T-helper 1 cell (primary cell): ENCODE data around the gene SLMAP.
A peak's percentile ranks its signal among the peaks of the same experiment; 100 is the strongest.

Source experiments
- DNase-seq, 5 donors: peaks; one replicate each; pipeline ENCODE4 v3.0.0-alpha.2; 2012 to 2020
- total RNA-seq, 4 donors: gene quantifications; one replicate each; lab custom pipeline; 2026; lab: John Stamatoyannopoulos, UW

Gene SLMAP
- total RNA-seq, result 86.2 to 113 (median 94.1) reads per million in 4 donors

- DNase-seq, result peak; percentile 89 to 96 (median 94)
Observed at GRCh38 chr3:57755741-57756527, at the start of gene SLMAP. Gene SLMAP (plus strand): TSS chr3:57756309. CDS start chr3:57757652, 1,343 bp downstream.

DNA sequence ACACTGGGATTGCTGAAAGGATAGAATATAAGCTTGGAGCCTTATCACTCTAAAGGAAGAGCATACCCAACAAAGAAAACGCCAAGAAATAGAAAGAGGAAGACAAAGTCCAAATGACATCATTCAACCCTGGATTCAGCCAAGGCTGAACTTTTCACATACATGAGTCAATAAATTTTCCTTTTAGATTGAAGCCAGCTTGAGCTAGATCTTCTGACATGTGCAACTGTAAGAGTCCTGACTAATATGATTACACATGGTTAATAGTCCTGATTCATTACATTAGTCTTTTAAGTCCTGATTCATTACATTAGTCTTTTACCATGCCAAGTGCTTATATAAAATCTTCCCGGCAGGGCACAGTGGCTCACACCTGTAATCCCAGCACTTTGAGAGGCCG lies 49.6 kb upstream of the SLMAP start:
- no peak for DNase-seq

DNA sequence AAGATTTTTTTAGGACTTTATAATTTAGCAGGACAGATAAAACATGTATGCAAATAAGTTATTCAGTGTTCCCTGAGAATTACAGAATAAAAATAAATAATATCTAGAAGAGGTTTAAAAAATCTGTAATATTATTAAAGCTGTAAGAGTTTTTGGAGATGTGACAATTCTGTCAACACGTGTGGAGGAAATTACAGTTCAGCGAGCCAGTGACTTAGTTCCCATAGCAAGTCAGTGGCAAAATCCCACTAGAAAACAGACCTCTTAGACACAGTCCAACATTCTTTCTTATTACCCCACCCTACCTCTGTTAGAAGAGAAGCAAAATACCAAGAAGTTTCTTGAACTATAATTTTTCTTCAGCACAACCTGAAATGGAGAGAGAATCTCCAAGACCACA lies 47.1 kb upstream of the SLMAP start:
- no peak for DNase-seq

DNA sequence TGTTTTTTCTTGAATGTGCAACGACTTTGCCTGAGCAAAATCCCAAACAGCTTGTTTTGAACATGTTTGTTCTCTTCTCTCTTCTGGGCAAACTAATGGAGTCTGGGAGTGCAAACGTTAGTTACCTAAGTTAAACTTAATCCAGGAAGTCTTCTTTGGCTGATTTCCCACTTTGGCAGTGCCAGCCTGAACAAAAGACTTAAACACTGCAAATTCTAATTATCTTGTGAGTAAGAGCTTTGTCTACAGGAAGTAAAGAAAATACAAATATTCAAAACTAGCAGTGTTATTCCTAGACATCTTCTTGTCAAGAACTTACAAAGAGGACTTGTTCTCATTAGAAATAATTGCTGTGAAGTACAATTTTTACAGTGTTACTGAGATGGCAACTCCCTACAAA lies 46.5 kb upstream of the SLMAP start:
- DNase-seq, result no peak

GRCh38 chr3:57715686-57716085 lies 40.4 kb upstream of the SLMAP start:
- no peak for DNase-seq

- no peak for DNase-seq
Observed at GRCh38 chr3:57717205-57717868, 38.8 kb upstream of the SLMAP start.

- no peak for DNase-seq
Observed at GRCh38 chr3:57718118-57718517, 38.0 kb upstream of the SLMAP start.

GRCh38 chr3:57726397-57726796 lies 29.7 kb upstream of the SLMAP start:
- DNase-seq, result no peak

GRCh38 chr3:57727106-57727505 lies 29.0 kb upstream of the SLMAP start:
- no peak for DNase-seq

DNA sequence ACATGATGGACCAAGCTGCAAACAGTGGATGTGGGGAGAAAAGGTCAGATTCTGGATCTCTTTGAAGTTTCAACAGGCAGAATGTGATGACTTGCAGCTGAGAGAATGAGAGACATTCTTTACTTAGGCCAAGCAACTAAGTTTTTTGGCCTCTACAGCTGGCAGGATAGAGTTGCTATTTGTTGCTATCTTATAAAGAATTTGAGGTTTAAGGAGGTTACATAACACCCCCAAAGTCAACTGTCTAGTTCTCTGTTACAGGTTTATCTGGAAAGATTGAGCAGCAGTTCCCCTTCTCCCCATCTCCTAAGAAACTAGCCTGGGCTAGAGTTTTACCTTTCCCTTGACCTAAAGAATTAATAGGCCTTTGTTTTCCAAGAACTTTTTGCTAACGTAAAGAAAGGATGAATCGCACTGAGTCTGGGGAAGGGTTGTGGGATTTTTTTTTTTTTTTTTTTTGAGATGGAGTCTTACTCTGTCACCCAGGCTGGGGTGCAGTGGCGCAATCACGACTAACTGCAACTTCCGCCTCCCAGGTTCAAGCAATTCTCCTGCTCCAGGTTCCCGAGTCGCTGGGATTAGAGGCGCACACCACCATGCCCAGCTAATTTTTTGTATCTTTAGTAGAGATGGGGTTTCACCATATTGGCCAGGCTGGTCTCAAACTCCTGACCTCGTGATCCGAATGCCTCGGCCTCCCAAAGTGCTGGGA lies 26.6 kb upstream of the SLMAP start:
- DNase-seq, result no peak

GRCh38 chr3:57730682-57731081 lies 25.4 kb upstream of the SLMAP start:
- no peak for DNase-seq

- DNase-seq, result no peak
Observed at GRCh38 chr3:57731311-57731710, 24.8 kb upstream of the SLMAP start.

DNA sequence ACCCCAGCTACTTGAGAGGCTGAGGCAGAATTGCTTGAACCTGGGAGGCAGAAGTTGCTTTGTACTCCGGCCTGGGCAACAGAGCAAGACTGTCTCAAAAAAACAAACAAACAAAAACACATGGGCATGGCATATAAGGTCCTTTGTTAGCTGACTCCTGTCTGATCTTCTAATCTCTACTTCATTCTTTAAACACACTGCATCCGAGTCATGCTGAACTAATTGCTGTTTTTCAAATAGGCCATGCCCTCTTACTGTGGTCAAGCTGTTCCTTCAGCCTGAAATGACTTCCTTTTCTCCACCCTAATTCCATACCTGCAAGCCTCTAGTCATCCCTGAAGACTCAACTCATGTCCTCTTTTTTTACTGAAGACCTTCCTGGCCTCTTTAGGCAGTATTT lies 22.3 kb upstream of the SLMAP start:
- no peak for DNase-seq

DNA sequence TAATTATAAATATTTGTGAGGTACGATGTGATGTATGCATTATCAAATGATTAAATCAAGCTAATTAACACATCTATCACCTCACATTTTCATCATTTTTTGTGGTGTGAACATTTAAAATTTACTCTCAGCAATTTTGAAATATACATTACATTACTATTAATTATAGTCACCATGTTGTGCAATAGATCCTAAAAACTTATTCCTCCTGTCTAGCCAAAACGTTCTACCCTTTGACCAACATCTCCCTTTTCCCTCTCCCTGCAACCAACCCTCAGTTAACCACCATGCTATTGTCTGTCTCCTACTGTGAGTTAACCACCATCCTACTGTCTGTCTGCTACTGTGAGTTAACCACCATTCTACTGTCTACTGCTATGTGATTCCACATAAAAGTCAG lies 20.7 kb upstream of the SLMAP start:
- DNase-seq, result no peak

GRCh38 chr3:57737840-57738239 lies 18.3 kb upstream of the SLMAP start:
- DNase-seq, result no peak

DNA sequence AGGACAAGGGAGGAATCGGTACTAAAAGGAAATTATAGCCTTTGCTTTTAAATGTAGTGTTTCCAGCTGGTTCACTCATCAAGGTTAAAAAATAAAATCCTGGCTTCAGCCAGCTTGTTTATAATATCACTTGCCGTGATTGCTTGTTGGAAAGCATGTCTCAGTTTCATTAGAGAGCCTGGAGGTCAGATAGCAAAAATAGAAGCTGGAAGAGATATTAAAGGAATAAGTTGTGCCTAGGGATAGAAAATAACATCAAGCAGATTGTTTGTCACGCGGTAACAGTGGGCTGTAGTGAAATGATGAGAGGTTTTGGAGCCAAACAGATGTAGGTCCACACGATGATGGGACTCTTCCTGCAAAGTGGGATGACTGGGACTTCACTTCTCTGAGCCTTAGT lies 17.7 kb upstream of the SLMAP start:
- no peak for DNase-seq

DNA sequence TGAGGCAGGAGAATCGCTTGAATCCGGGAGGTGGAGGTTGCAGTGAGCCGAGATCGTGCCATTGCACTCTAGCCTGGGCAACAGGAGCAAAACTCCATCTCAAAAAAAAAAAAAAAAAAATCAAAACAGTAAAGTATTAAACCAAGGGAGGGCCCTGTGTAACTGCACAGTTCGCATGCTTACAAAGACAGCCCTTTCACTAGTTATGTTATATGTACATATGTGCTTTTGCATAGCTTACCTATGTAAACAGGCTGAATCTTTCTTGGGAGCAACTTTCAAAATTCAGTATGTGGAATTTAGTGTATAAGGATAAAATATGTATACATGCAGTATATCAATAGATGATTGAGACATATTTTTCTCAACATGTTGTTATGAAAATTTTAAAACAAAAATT lies 16.1 kb upstream of the SLMAP start:
- DNase-seq, result no peak

DNA sequence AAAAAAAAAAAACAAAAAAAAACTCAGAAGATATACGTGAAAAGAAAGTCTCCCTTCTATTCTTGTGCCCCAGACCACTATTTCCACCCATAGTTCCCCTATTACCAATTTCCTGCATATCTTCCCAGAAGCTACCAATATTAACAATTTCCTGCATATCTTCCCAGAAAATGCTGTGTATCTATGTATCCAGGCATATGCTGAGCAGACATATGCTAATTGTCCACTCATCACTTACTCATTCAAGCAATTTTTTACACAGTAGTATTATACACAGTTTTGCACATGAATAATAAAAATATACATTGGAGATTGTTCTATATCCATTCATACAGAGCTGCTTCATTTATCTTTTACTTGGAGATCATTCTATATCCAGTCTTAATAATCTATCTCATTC lies 12.6 kb upstream of the SLMAP start:
- no peak for DNase-seq

- DNase-seq, result no peak
Observed at GRCh38 chr3:57745101-57745500, 11.0 kb upstream of the SLMAP start.

DNA sequence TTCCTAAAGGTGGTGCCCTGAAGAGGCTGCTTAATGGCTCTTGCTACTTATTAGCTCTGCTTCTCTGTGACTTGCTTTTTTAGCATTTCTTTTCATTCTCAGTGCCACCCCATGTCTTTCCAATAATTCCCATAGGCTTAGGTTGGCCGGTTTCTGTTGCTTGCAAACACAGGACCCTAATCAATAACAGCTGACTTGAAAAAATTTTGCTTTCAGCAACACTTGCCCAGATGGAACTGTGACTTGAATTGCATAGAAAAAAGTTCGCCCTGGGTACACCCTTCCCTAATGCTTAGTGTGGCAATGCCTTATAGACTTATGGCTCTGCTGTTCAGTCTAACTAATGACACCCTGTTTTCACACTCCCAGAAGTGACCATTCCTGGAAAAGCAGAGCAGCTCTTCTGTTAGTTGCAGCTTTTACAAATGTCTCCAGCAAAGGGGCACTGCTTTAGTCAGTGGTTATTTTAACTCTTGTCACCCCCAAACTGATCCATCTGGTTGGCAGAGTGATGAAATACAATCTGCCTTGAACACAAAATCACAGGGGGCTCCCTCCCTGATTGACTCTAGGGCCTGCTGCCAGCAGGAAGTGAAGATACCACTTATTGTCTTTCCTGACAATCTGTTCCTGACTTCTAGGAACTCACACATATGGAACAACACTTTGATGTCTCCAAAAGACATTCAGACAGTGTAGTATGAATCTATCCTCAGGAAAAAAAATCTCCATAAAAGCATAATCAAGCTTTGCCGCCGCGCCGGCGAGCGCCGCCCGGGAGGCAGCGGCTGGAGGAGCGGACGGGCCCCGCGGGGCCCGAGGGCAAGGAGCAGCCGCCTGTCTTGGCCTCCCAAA lies 9.7 kb upstream of the SLMAP start:
- no peak for DNase-seq

DNA sequence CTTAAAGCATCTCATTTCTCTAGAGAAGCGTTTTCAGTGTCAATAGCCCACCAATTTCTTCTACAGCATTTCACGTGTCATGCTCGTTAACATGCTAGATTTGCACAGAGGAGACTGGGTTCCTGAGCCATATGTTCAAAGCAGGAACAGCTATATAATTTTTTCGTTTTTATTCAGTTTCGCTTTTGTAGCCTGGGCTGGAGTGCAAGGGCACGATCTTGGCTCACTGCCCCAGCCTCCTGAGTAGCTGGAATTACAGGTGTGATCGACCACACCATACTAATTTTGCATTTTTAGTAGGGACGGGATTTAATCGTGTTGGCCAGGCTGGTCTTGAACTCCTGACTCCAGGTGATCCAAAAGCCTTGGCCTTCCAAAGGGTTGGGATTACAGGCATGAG lies 6.6 kb upstream of the SLMAP start:
- DNase-seq, result no peak

DNA sequence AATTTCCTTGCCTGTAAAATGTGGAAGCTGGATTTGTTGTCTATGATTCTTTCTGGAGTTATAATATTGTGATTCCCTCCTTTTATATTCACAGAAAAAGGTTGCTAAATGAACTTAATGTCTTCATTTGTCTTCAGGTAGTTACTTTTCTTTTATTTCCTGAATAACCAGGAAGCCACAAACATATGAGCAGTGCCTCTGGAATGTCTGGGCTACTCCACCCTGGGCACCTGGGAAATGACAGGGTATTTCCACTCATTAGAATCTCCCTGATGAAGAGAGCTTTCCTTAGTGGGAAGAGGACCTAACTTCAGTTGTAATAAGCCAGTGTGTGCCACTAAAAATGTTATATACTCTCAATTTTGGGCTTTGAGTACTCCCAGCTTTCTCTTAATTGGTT lies 3.8 kb upstream of the SLMAP start:
- DNase-seq, result no peak

- DNase-seq, result no peak
Observed at GRCh38 chr3:57753016-57753415, 3.1 kb upstream of the SLMAP start.
